C4-2B (cell line): Measurements from ENCODE around the gene RTKN.

Experiments used
- CTCF ChIP-seq: fragments of 450-650 bp; conservative IDR thresholded peaks from 2 replicates; pipeline ENCODE4 v1.5.1; 2017; ENCODE audit warnings: mild to moderate bottlenecking
- ZFX ChIP-seq: fragments of 450-650 bp; IDR thresholded peaks from 2 replicates; pipeline ENCODE4 v1.6.1; 2017

GRCh38 chr2:74441170-74441689, 507 bp downstream of the RTKN start:
- TF ChIP-seq CTCF, result no peak
- no peak for TF ChIP-seq ZFX
